Transverse colon (tissue), 4 donors: Measurements from ENCODE around the gene ZNF365. TPM values are rescaled to one million over a fixed set of nuclear protein-coding genes. Genes with fewer than 3 reads are reported as not detected.

ENCODE experiments used
- DNase-seq: peaks from one replicate; pipeline ENCODE4 v3.0.0-alpha.2; 2019
- H3K27ac ChIP-seq, 4 donors: fragments of 200-600 bp; sonication (generic); 2 replicates each; pipeline ENCODE4 v1.5.1; 2016 to 2018; ENCODE audit warnings: inconsistent platforms in 4 of 4
- H3K27me3 ChIP-seq: fragments of 200-600 bp; sonication (generic); 2 replicates; pipeline ENCODE4 v1.5.1; 2017; ENCODE audit warnings: inconsistent platforms
- H3K36me3 ChIP-seq, 4 donors: fragments of 200-600 bp; sonication (generic); 2 replicates each; pipeline ENCODE4 v1.5.1; 2017 to 2019; ENCODE audit warnings: inconsistent platforms in 4 of 4
- H3K4me1 ChIP-seq, 4 donors: fragments of 200-600 bp; sonication (generic); 2 replicates each; pipeline ENCODE4 v1.5.1; 2017 to 2020; ENCODE audit warnings: inconsistent platforms in 4 of 4
- H3K4me3 ChIP-seq, 4 donors: fragments of 200-600 bp; sonication (generic); 1 replicate in 1 of 4; 2 replicates in 3 of 4; pipeline versions ENCODE4 v1.5.1 to v1.6.1; 2017 to 2019; ENCODE audit warnings: inconsistent platforms in 4 of 4
- H3K9me3 ChIP-seq, 2 donors: fragments of 200-600 bp; sonication (generic); 2 replicates each; pipeline ENCODE4 v1.5.1; 2017 to 2019; ENCODE audit warnings: inconsistent platforms in 2 of 2
- CTCF ChIP-seq, 5 experiments: fragments of 200-600 bp in 3 of 5; fragments of 450-650 bp in 2 of 5; sonication (generic) in 3 of 5; IDR thresholded peaks; 1 replicate in 2 of 5; 2 replicates in 3 of 5; pipeline ENCODE4 v1.5.1; 2016 to 2017; ENCODE audit warnings: antibody characterized with exemption in 5 of 5, inconsistent platforms in 3 of 5, mild to moderate bottlenecking in 2 of 5, moderate library complexity in 1 of 5
- EP300 ChIP-seq: sonication (generic); formaldehyde crosslinking; IDR thresholded peaks from one replicate; pipeline ENCODE4 v1.6.1; 2017; ENCODE audit warnings: antibody characterized with exemption, low read depth
- POLR2A ChIP-seq: fragments of 450-650 bp; IDR thresholded peaks from one replicate; pipeline ENCODE4 v1.6.1; 2016; ENCODE audit warnings: antibody characterized with exemption, mild to moderate bottlenecking, moderate library complexity
- POLR2AphosphoS5 ChIP-seq, 3 donors: sonication (generic); formaldehyde crosslinking; IDR thresholded peaks; one replicate each; pipeline ENCODE4 v1.6.1; 2016; ENCODE audit warnings: antibody characterized with exemption in 3 of 3
- WGBS, 2 donors: methylation state at CpG; one replicate each; pipeline ENCODE4 v1.1.5; 2018; ENCODE audit warnings: low coverage in 1 of 2; 5-methylcytosine and 5-hydroxymethylcytosine counted together
- in situ Hi-C, 4 donors: fragments of 200-750 bp; cut with MboI; loops; one replicate each; pipeline versions ENCODE4 v1.15.0 to v1.15.1; 2017; ENCODE audit warnings: low sequenced_read_pairs in 3 of 4, low pct_ligation_motif_present in 1 of 4, low pct_unique_long_range_greater_than_20kb in 1 of 4
- intact Hi-C: fragments of 100-400 bp; cut with DNase I; formaldehyde crosslinking; loops from one replicate; pipeline ENCODE4 v1.15.1; 2023; ENCODE audit warnings: low total_unique reads
- total RNA-seq, 4 donors: library from RNA; depleted of rRNA; stranded (reverse); fragments of >200 nt; gene quantifications; one replicate each; pipeline ENCODE4 v1.1.0, GENCODE V29; 2016

ZNF365 gene
- total RNA-seq, 4 donors from 2014 or later, result not detected

DNA sequence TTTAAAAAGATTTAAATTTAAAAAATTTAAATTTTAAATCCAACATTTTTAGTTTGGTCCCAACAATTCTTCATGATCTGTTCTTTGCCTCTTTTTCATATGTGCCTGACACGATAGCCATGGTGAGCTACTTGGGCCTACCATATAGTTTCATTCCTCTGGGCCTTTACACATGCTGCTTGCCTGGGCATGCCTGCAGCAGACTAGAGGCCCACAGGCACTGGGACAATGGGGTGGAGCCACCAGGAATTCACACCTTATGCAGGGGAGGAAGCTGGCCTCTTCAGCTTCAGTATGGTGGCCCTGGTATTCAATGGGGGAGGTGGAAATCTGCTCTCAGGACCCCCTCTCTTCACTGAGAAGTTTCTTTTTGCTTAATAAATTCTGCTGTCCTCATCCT, 37.8 kb upstream of the ZNF365 start:
- Histone ChIP-seq H3K4me1 (no peaks in the 10 kb centered on the region), H3K36me3 (no peaks in the 10 kb centered on the region), H3K27ac (no peak overlapping the region), H3K27me3 (no peaks in the 10 kb centered on the region), H3K4me3 (no peak overlapping the region), H3K9me3 (peaks cover 0 to 5% of the 10 kb centered on the region in 2 donors)
- in situ Hi-C loops, result no loop called here
- no peak for TF ChIP-seq CTCF (IDR thresholded peaks at IDR 0.05)
- no peak for TF ChIP-seq POLR2A
- no peak for TF ChIP-seq EP300
- no peak for TF ChIP-seq POLR2AphosphoS5 (IDR thresholded peaks at IDR 0.05)
- 96 to 100% methylated on average over 1 of the region's 1 CpG for WGBS, 2 donors
- no peak for DNase-seq
- intact Hi-C loops, result no loop called here

GRCh38 chr10:62341419-62341818, 32.8 kb upstream of the ZNF365 start:
- Histone ChIP-seq H3K27ac (no peak overlapping the region), H3K4me1 (no peaks in the 10 kb centered on the region), H3K4me3 (no peak overlapping the region), H3K9me3 (peaks cover 8 to 10% of the 10 kb centered on the region in 2 donors), H3K27me3 (no peaks in the 10 kb centered on the region), H3K36me3 (no peaks in the 10 kb centered on the region)
- in situ Hi-C loops, result no loop called here
- no peak for DNase-seq
- TF ChIP-seq EP300 (no peak), CTCF (IDR thresholded peaks at IDR 0.05) (no peak), POLR2AphosphoS5 (IDR thresholded peaks at IDR 0.05) (no peak), POLR2A (no peak)
- intact Hi-C loops, result no loop called here

DNA sequence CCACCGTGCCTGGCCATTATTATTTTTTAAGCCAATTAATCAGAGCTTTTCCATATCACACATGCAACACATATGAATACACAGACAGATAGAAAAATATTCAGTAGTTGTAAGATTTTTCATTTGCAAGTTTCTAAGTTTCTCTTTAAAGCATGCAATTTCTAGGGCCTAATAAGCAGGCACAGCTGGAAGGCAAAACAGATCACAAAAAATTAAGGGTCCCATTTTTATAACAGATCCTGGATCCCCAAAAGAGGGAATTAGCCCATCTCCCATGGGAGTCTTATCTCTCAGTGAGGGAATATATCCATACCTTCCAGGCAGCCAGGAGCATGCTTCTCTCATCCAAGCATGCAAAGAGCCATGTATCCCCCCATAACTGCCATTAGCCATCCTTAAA, 31.2 kb upstream of the ZNF365 start:
- Histone ChIP-seq H3K27me3 (no peaks in the 10 kb centered on the region), H3K4me3 (no peak overlapping the region), H3K27ac (no peak overlapping the region), H3K4me1 (no peaks in the 10 kb centered on the region), H3K9me3 (peaks cover 8 to 17% of the 10 kb centered on the region in 2 donors), H3K36me3 (no peaks in the 10 kb centered on the region)
- no peak for TF ChIP-seq CTCF (IDR thresholded peaks at IDR 0.05)
- no peak for TF ChIP-seq POLR2AphosphoS5 (IDR thresholded peaks at IDR 0.05)
- TF ChIP-seq POLR2A, result no peak
- no peak for TF ChIP-seq EP300
- WGBS, 2 donors, result 83 to 100% methylated on average over 1 of the region's 1 CpG
- intact Hi-C loops, result no loop called here
- no peak for DNase-seq
- in situ Hi-C loops, result no loop called here

DNA sequence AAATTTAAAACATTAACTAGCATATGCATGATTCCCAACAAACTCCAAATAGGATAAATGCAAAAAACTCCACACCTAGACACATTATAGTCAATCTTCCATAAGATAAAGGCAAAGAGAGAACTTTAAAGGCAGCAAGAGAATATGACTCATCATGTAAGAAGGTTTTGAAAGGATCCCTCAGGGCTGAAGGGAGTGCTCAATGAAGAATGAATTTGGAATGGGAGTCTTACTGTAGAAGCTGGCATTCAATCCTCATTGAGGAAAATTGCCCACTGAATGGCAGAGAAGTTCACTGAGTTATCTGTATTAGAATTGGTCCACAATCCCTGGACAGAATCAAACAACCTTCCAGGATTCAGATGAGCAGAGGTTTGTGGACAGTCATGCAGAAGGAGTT, 26.1 kb upstream of the ZNF365 start:
- no peaks in the 10 kb centered on the region for H3K27me3 ChIP-seq
- no peaks in the 10 kb centered on the region for H3K36me3 ChIP-seq
- peaks cover 0 to 7% of the 10 kb centered on the region in 2 donors for H3K9me3 ChIP-seq
- no peaks in the 10 kb centered on the region for H3K4me1 ChIP-seq
- in situ Hi-C loops (no loop called here), intact Hi-C loops (no loop called here)
- no peak overlapping the region for H3K27ac ChIP-seq
- TF ChIP-seq EP300 (no peak), POLR2AphosphoS5 (IDR thresholded peaks at IDR 0.05) (no peak), POLR2A (no peak), CTCF (IDR thresholded peaks at IDR 0.05) (no peak)
- DNase-seq, result no peak
- no peak overlapping the region for H3K4me3 ChIP-seq
